ENCODE results near the gene CACUL1.

GRCh38 chr10:118729200-118729599 lies 25.6 kb downstream of the CACUL1 start:
- no peak for TF ChIP-seq CTCF (IDR thresholded peaks at IDR 0.05 in 2 of 3, conservative IDR thresholded peaks at IDR 0.05 in 1 of 3; ENCODE audit: borderline replicate concordance in 1 of 3, insufficient read depth in 1 of 3, low read depth in 2 of 3, low read length in 2 of 3)
- TF ChIP-seq EZH2 (IDR thresholded peaks at IDR 0.05): no peak
- TF ChIP-seq RAD21 (IDR thresholded peaks at IDR 0.05; ENCODE audit: low read depth): no peak
- no peak for TF ChIP-seq EZH2phosphoT487 (IDR thresholded peaks at IDR 0.05; ENCODE audit: borderline replicate concordance)
- TF ChIP-seq POLR2A (IDR thresholded peaks at IDR 0.05; ENCODE audit: borderline replicate concordance, extremely low read depth, insufficient read depth, insufficient read length): no peak
- no peak for TF ChIP-seq YY1 (IDR thresholded peaks at IDR 0.05; ENCODE audit: extremely low read depth, insufficient replicate concordance, low read depth, low read length)
- no peak for TF ChIP-seq ZNF274 (IDR thresholded peaks at IDR 0.05; ENCODE audit: low read depth, low read length)
- no peak for TF ChIP-seq POLR2AphosphoS5 (IDR thresholded peaks at IDR 0.05; ENCODE audit: low read depth, low read length)
- TF ChIP-seq ATF3 (IDR thresholded peaks at IDR 0.05): no peak
- no peak for TF ChIP-seq EGR1 (IDR thresholded peaks at IDR 0.05; ENCODE audit: low read depth)

Measured in HCT116 (cell line).